Naive B cell (primary cell): ENCODE data around the gene CHRNG. TPM values are rescaled to one million over a fixed set of nuclear protein-coding genes. Genes with fewer than 3 reads are reported as not detected.
"Not testable (repeated sequence)": the region's sequence is repeated elsewhere in the genome, so short reads cannot be mapped to it uniquely, and the experiment has no call there.

Experiments
- ATAC-seq, 2 donors: fragments of 150-1000 bp; cut with Tn5 transposase; 2 replicates each; pipeline ENCODE4 v1.10.0; 2021; ENCODE audit warnings: low read depth in 2 of 2, mild to moderate bottlenecking in 2 of 2, moderate library complexity in 2 of 2
- DNase-seq: peaks from one replicate; pipeline ENCODE4 v3.0.0; 2022
- H3K27ac Mint-ChIP-seq, 6 donors: one replicate each; pipeline ENCODE4 v1.8.0; 2020 to 2022; ENCODE audit warnings: mild to moderate bottlenecking in 6 of 6, mixed read lengths in 6 of 6, moderate library complexity in 5 of 6, inconsistent platforms in 2 of 6
- H3K27me3 Mint-ChIP-seq, 3 donors: one replicate each; pipeline ENCODE4 v1.8.0; 2021 to 2022; ENCODE audit warnings: mixed read lengths in 3 of 3, mild to moderate bottlenecking in 1 of 3
- H3K36me3 Mint-ChIP-seq, 2 donors: one replicate each; pipeline ENCODE4 v1.8.0; 2020 to 2022; ENCODE audit warnings: mixed read lengths in 2 of 2, inconsistent platforms in 1 of 2, mild to moderate bottlenecking in 1 of 2
- H3K4me1 Mint-ChIP-seq, 3 donors: one replicate each; pipeline ENCODE4 v1.8.0; 2020 to 2022; ENCODE audit warnings: mixed read lengths in 3 of 3, inconsistent platforms in 1 of 3, mild to moderate bottlenecking in 1 of 3, moderate library complexity in 1 of 3
- H3K4me3 Mint-ChIP-seq, 8 donors: one replicate each; pipeline ENCODE4 v1.8.0; 2020 to 2022; ENCODE audit warnings: mild to moderate bottlenecking in 8 of 8, mixed read lengths in 8 of 8, moderate library complexity in 8 of 8, inconsistent platforms in 2 of 8
- H3K9me3 Mint-ChIP-seq, 7 donors: one replicate each; pipeline ENCODE4 v1.8.0; 2020 to 2022; ENCODE audit warnings: mixed read lengths in 7 of 7, mild to moderate bottlenecking in 5 of 7, inconsistent platforms in 2 of 7, moderate library complexity in 1 of 7
- polyA plus RNA-seq, 6 donors: library from polyadenylated mRNA; unstranded; fragments of 300-500 nt; fragmentation: Illumina TruSeq; gene quantifications; one replicate each; pipeline ENCODE4 v1.2.3, GENCODE V29; 2021; ENCODE audit warnings: low read depth in 6 of 6

The CHRNG gene
- polyA plus RNA-seq, 6 donors from 2014 or later, result not detected

DNA sequence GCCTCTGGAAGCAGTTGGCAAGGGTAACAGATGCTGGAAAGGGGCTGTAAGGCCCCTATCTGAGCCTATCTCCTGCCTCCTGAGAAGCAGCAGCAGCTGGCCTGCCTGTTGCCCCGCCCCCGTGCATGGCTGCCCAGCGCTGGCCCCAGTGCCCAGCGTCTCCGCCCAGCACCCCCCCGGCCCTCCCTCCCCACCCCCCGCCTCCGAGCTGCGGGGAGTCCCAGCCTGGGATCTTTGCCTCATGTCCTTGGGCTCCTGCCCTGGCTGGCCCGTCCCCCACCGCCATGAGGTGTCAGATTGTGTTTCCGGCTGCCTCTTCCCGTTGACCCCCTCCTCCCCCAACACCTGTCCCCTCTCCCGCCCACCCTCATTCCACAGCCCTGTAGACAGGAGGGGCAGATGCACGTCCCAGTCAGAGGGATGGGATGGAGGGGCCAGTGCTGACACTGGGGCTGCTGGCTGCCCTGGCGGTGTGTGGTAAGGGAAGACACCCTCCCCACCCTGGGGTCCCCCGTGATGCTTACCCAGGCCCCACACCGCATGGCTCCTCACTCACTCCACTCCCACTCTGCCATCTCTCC is 13.6 kb upstream of the CHRNG start, which contains the start of gene CHRND:
TSS of gene CHRND (plus strand) at position 370 of the 581 bp plus-strand sequence. CDS start at position 426, 56 bp downstream.
- H3K9me3 Mint-ChIP-seq, result no peaks in the 10 kb centered on the region
- H3K36me3 Mint-ChIP-seq, result no peaks in the 10 kb centered on the region
- ATAC-seq (no peak), DNase-seq (no peak)
- peaks cover 17 to 23% (median 22%) of the 10 kb centered on the region in 3 donors for H3K4me1 Mint-ChIP-seq
- no peak within 1 kb of the TSS for H3K27ac Mint-ChIP-seq
- H3K27me3 Mint-ChIP-seq, result peaks cover 26 to 76% (median 59%) of the 10 kb centered on the region in 3 donors
- H3K4me3 Mint-ChIP-seq, result peak within 1 kb of the TSS in 1 of 8 donors; percentile 33

DNA sequence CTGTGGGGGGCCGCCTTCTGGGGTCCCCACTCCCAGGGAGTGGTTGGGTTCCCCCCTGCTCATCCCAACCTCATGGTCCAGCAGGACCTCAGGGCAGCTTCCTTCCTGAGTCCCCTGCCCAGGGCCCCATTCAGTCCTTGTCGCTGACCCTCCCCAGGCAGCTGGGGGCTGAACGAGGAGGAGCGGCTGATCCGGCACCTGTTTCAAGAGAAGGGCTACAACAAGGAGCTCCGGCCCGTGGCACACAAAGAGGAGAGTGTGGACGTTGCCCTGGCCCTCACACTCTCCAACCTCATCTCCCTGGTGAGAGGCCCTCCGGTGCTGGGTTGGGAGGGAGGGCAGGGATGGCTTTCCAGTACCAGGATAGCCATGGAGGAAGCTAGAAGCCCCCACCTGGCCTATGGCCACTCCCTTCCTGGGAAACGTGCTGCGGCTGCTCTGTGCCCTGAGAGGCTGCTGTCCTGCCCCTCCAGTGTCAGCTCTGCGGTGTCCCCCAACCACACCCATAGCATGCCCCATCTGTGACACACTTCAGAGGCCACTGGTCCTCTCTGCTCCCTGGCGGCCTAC is 13.0 kb upstream of the CHRNG start:
- Mint-ChIP-seq H3K36me3 (no peaks in the 10 kb centered on the region), H3K4me3 (no peak overlapping the region), H3K27me3 (peaks cover 26 to 70% (median 54%) of the 10 kb centered on the region in 3 donors), H3K4me1 (peaks cover 16 to 22% (median 19%) of the 10 kb centered on the region in 3 donors), H3K9me3 (no peaks in the 10 kb centered on the region), H3K27ac (no peak overlapping the region)
- ATAC-seq, result no peak
- DNase-seq, result no peak

DNA sequence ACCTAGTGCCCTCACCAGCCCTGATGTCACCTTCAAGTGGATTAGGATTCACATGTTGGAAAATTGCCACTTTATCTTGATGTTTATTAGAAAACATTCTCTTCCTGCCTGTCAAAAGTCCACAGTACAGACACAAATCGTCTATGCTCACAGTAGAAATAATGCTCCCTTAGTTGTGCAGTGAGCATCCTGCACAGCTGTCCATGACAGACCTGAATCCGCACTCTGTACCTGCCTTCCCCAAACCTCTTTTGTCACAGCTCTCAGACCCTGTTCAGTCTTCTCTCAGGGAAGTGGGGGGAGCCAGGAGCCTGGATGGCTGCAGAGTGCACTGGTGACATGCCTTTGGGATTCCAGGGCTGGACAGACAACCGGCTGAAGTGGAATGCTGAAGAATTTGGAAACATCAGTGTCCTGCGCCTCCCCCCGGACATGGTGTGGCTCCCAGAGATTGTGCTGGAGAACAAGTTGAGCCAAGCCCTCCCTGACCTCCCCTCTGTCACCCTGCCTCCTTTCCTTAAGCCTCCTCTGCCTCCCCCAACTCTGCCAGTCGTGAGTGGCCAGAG is 11.5 kb upstream of the CHRNG start:
- Mint-ChIP-seq H3K36me3 (no peaks in the 10 kb centered on the region), H3K4me3 (no peak overlapping the region), H3K9me3 (no peaks in the 10 kb centered on the region), H3K27me3 (peaks cover 25 to 63% (median 48%) of the 10 kb centered on the region in 3 donors), H3K4me1 (peaks cover 11 to 15% (median 14%) of the 10 kb centered on the region in 3 donors), H3K27ac (no peak overlapping the region)
- ATAC-seq (no peak), DNase-seq (no peak)

DNA sequence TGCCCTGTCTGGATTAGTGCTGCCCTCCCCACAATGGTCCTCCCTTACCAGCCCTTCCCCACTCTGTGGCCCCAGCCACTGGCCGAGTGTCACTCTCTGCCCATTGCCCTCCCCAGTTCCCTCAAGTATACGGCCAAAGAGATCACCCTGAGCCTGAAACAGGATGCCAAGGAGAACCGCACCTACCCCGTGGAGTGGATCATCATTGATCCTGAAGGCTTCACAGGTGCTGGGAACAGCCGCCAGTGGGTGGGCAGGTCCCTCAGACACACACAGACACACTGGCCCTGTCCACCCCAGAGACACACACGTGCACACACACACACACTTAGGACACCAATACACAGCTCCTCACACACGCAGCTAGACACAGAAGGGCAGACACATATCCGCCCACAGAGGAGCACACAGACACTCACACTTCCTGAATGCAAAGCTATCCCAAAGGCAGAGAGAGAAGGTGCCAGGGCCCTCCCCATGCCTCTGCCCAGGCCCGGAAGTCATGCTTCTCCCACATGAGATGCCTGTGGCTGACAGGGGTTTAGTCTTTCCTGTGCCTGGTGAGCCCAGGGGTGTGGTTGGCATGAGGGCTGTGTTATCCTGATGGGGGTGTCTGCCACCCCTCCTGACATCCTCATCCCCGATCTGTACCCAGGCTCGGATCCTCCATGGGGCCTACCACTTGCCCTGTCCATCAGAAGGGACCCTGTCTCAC is 10.6 kb upstream of the CHRNG start:
- no peaks in the 10 kb centered on the region for H3K9me3 Mint-ChIP-seq
- no peak for DNase-seq
- no peak for ATAC-seq
- peaks cover 7 to 12% (median 11%) of the 10 kb centered on the region in 3 donors for H3K4me1 Mint-ChIP-seq
- no peaks in the 10 kb centered on the region for H3K36me3 Mint-ChIP-seq
- H3K27me3 Mint-ChIP-seq, result peaks cover 24 to 60% (median 43%) of the 10 kb centered on the region in 3 donors
- peak overlapping the region in 2 of 6 donors; percentile 32 to 55 for H3K27ac Mint-ChIP-seq
- peak overlapping the region in 1 of 8 donors; percentile 15 for H3K4me3 Mint-ChIP-seq

DNA sequence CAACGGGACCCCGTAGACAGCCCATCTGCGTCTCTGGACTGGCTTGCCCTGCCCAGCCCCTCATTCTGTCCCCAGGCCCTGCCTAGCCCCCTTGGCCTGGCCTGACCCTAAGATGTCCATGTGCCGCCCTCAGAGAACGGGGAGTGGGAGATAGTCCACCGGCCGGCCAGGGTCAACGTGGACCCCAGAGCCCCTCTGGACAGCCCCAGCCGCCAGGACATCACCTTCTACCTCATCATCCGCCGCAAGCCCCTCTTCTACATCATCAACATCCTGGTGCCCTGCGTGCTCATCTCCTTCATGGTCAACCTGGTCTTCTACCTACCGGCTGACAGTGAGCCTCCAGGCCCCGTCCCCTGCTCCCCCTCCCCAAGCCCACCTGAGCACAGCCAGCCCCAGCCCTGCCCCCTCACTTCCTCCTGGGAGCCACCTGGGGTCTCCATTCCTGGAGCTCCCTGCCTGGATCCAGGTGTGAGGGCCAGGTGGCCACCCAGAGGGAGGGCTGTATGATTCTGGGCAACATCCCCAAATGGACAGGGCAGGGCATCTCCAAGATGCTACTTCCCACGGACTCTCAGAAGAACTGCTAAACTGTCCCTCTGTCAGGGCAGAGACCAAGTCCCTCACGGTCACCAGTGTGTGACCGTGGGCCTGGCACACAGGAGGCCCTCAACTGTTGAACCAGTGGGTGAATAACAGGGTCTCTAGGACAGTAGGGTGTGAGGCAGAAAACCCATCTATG is 9.5 kb upstream of the CHRNG start:
- DNase-seq (no peak), ATAC-seq (no peak)
- Mint-ChIP-seq H3K27me3 (peaks cover 19 to 59% (median 35%) of the 10 kb centered on the region in 3 donors), H3K4me1 (peaks cover 0 to 8% (median 5%) of the 10 kb centered on the region in 3 donors), H3K4me3 (no peak overlapping the region), H3K27ac (no peak overlapping the region), H3K36me3 (no peaks in the 10 kb centered on the region), H3K9me3 (no peaks in the 10 kb centered on the region)

DNA sequence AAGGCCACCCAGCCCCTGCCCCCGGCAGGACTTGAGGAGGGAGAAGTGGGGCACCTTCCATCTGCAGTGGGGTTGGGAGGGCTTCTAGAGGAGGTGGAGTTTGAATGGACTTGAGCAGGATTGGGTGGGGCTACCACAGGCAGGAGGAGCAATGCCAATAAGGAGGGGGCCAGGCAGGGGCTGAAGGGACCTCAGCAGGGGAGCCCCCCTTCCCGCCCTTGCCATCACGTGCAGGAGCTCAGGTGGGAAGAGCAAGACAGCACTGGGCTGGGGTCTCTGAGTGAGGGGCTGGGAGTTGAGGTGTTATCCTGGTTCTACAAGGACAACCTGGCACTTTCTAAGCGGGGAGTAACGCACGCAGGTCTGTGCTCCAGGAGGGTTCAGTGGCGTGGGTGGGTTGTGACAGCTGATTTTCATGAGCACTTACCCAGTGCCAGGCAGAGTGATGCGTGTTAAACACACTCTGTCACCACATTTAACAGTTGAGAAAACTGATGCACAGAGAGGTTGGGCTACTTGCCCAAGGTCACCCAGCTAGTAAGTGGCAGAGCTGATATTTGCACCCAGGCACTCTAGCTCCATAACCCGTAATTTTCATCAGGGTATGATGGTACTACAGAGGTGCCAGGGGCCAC is 8.7 kb upstream of the CHRNG start:
- Mint-ChIP-seq H3K9me3 (no peaks in the 10 kb centered on the region), H3K4me3 (no peak overlapping the region), H3K27ac (no peak overlapping the region), H3K4me1 (peaks cover 0 to 8% (median 5%) of the 10 kb centered on the region in 3 donors), H3K36me3 (no peaks in the 10 kb centered on the region), H3K27me3 (peaks cover 19 to 66% (median 35%) of the 10 kb centered on the region in 3 donors)
- DNase-seq (no peak), ATAC-seq (no peak)

DNA sequence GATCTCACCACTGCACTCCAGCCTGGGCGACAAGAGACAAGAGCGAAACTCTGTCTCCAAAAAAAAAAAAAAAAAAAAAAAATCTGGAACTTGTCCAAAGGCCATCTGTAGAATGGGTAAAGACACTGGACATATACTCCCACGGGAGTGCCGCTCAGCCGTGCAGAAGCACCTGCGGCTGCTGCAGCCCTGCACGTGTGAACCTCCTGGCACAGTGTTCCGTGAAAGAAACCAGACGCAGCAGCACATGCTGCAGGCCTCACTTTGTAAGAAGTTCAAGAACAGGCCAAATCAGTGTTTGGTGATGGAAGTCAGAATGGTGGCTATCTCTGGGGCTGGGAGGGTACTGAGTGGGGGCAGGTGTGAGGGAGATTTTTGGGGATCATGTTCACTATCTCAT is 7.1 kb upstream of the CHRNG start:
- DNase-seq, result no peak
- H3K4me3 Mint-ChIP-seq, result no peak overlapping the region
- H3K27me3 Mint-ChIP-seq, result peaks cover 14 to 68% (median 30%) of the 10 kb centered on the region in 3 donors
- H3K27ac Mint-ChIP-seq, result no peak overlapping the region
- H3K9me3 Mint-ChIP-seq, result peaks cover 0 to 7% (median 4%) of the 10 kb centered on the region in 7 donors
- no peaks in the 10 kb centered on the region for H3K36me3 Mint-ChIP-seq
- H3K4me1 Mint-ChIP-seq, result peaks cover 0 to 8% (median 5%) of the 10 kb centered on the region in 3 donors
- ATAC-seq, result no peak

DNA sequence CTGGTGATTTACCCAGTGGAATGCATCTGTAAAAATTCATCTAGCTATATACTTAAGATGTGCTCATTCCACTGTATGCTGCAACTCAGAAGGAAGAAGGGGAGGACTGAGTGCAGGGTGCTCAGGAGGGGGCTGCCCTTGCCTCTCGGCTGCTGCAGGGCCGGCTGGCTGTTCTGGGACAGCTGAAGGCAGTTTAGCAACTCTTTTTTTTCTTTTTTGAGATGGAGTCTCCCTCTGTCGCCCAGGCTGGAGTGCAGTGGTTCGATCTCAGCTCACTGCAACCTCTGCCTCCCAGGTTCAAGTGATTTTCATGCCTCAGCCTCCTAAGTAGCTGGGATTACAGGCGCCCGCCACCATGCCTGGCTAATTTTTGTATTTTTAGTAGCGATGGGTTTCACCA is 6.7 kb upstream of the CHRNG start:
- not testable (repeated sequence) for H3K27ac Mint-ChIP-seq, ATAC-seq, H3K4me1 Mint-ChIP-seq, DNase-seq, H3K4me3 Mint-ChIP-seq, H3K36me3 Mint-ChIP-seq, H3K9me3 Mint-ChIP-seq
- H3K27me3 Mint-ChIP-seq, result peaks cover 12 to 68% (median 26%) of the 10 kb centered on the region in 3 donors

DNA sequence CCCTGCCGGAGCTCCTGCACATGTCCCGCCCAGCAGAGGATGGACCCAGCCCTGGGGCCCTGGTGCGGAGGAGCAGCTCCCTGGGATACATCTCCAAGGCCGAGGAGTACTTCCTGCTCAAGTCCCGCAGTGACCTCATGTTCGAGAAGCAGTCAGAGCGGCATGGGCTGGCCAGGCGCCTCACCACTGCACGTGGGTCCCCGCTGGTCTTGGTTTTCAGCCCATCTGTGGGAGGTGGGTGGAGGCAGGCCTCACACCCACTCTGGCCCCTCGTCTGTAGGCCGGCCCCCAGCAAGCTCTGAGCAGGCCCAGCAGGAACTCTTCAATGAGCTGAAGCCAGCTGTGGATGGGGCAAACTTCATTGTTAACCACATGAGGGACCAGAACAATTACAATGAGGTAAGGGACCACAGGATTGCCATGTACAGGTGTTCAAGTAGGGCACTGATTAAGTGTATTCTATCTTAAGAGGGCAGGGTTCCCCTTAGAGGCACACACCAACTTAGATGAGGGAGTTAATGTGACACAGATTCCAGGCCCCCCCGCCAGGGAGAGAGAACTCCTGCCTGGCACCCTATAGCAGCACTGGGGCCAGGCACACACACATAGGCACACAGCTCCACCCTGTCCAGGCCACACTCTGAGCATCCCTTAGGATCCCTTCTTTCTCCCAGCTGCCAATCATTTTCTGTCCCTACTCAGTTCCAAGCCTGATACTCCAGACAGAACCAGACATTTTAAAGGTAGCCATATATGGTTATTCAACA is 5.4 kb upstream of the CHRNG start:
- no peak for DNase-seq
- no peaks in the 10 kb centered on the region for H3K36me3 Mint-ChIP-seq
- no peak overlapping the region for H3K4me3 Mint-ChIP-seq
- ATAC-seq, result no peak
- H3K27me3 Mint-ChIP-seq, result peaks cover 3 to 62% (median 25%) of the 10 kb centered on the region in 3 donors
- H3K27ac Mint-ChIP-seq, result no peak overlapping the region
- peaks cover 11 to 17% (median 11%) of the 10 kb centered on the region in 3 donors for H3K4me1 Mint-ChIP-seq
- H3K9me3 Mint-ChIP-seq, result peaks cover 0 to 7% (median 4%) of the 10 kb centered on the region in 7 donors

DNA sequence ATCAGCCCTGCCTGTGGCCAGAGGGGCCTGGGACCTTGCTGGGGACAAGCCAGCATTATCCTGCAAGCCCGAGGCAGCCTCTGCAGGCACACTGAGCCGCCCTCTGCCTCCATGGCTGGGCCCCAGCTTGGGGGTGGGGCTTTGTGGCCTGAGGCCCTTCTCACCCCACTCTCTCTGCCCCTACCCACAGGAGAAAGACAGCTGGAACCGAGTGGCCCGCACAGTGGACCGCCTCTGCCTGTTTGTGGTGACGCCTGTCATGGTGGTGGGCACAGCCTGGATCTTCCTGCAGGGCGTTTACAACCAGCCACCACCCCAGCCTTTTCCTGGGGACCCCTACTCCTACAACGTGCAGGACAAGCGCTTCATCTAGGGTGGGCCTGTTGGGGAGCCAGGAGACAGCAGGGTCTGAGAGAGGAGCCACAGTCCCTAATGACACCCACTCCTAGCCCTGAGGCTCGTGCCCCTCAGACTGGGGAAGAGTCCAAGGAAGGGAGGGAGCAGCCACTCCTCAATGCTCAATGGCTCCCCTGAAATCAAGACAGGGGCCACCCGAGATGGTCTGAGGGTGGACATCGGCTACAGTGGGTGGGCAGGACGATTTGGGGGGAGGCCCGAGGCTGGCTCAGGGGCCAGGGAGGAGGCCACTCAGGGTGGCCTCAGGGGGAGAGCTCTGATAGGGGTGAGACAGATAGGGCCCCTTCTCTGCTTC is 4.4 kb upstream of the CHRNG start:
- DNase-seq (no peak), ATAC-seq (no peak)
- H3K36me3 Mint-ChIP-seq, result no peaks in the 10 kb centered on the region
- H3K4me3 Mint-ChIP-seq, result no peak overlapping the region
- H3K27ac Mint-ChIP-seq, result no peak overlapping the region
- H3K27me3 Mint-ChIP-seq, result peaks cover 3 to 53% (median 22%) of the 10 kb centered on the region in 3 donors
- peaks cover 0 to 7% (median 4%) of the 10 kb centered on the region in 7 donors for H3K9me3 Mint-ChIP-seq
- peaks cover 11 to 19% (median 11%) of the 10 kb centered on the region in 3 donors for H3K4me1 Mint-ChIP-seq

DNA sequence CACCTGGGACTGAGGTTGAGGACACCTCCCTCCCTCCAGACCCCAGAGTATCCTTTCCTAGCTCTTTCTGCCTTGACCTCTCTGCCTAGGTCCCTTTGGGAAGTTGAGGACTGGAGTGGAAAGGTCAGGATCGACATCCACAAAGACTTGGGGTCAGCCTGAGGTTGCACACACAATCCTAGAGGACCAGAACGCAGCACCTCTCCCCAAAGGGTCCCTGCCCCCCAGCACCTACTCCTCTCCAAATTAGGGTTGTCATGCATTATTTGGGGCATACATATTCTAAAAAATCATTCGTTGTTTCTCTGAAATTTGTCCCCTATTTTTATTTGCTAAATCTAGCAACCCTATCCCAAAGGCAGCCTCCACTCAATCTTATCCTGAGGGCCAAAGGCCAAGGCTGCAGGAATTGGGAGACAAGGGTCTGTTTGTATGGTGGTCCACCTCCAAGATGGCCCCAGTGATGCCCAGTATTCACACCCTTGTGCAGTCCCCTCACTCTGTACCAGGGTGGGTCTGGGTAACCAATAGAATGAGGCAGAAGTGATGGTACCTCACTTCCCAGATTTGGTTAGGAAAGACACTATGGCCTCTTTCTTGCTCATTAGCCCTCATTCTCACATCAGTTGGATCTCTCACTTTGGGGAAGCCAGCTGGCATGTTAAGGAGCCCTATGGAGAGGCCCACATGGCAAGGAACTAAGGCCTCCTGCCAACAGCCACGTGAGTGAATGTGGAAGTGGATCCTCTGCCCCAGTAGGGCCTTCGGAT is 3.5 kb upstream of the CHRNG start:
- Mint-ChIP-seq H3K27me3 (peaks cover 3 to 45% (median 22%) of the 10 kb centered on the region in 3 donors), H3K27ac (no peak overlapping the region), H3K4me1 (peaks cover 11 to 24% (median 15%) of the 10 kb centered on the region in 3 donors), H3K9me3 (peaks cover 0 to 7% (median 4%) of the 10 kb centered on the region in 7 donors), H3K36me3 (no peaks in the 10 kb centered on the region), H3K4me3 (no peak overlapping the region)
- DNase-seq (no peak), ATAC-seq (no peak)
